Aorta (tissue), 5 donors: Measurements from ENCODE around the gene TMEM267. TPM values are rescaled to one million over a fixed set of nuclear protein-coding genes. Genes with fewer than 3 reads are reported as not detected.
"Not testable (repeated sequence)": the region's sequence is repeated elsewhere in the genome, so short reads cannot be mapped to it uniquely, and the experiment has no call there.

Experiments used
- ATAC-seq: fragments of 200-7000 bp; cut with Tn5 transposase; one replicate; pipeline ENCODE4 v1.9.1; 2022; ENCODE audit warnings: moderate library complexity; ENCODE audit not compliant: low FRiP score
- DNase-seq, 2 donors: peaks; one replicate each; pipeline ENCODE4 v3.0.0-alpha.2; 2020
- H3K27ac ChIP-seq, 2 donors: one replicate each; pipeline ENCODE4 v1.5.1; 2013; ENCODE audit warnings: low read length in 2 of 2, mild to moderate bottlenecking in 2 of 2, moderate library complexity in 2 of 2, control low read depth in 1 of 2, inconsistent platforms in 1 of 2, low read depth in 1 of 2
- H3K27me3 ChIP-seq, 2 donors: one replicate each; pipeline ENCODE4 v1.6.1; 2013; ENCODE audit warnings: control low read depth in 1 of 2, low read length in 1 of 2, mild to moderate bottlenecking in 1 of 2, moderate library complexity in 1 of 2; ENCODE audit not compliant: insufficient read depth in 2 of 2, control insufficient read depth in 1 of 2
- H3K36me3 ChIP-seq, 2 donors: one replicate each; pipeline ENCODE4 v1.6.1; 2013; ENCODE audit warnings: control low read depth in 1 of 2, low read length in 1 of 2, mild to moderate bottlenecking in 1 of 2; ENCODE audit not compliant: insufficient read depth in 2 of 2, control insufficient read depth in 1 of 2
- H3K4me1 ChIP-seq, 2 donors: one replicate each; pipeline ENCODE4 v1.6.1; 2013; ENCODE audit warnings: low read length in 2 of 2, control low read depth in 1 of 2, mild to moderate bottlenecking in 1 of 2, moderate library complexity in 1 of 2; ENCODE audit not compliant: insufficient read depth in 2 of 2, control insufficient read depth in 1 of 2
- H3K4me3 ChIP-seq, 2 donors: one replicate each; pipeline ENCODE4 v1.5.1; 2013; ENCODE audit warnings: low read length in 2 of 2, control low read depth in 1 of 2, mild to moderate bottlenecking in 1 of 2
- H3K9me3 ChIP-seq: one replicate; pipeline ENCODE4 v1.6.1; 2013; ENCODE audit warnings: mild to moderate bottlenecking, low read length; ENCODE audit not compliant: control insufficient read depth
- WGBS, 2 donors: extraction: QIAGEN DNeasy Blood & Tissue Kit; methylation state at CpG; one replicate each; pipeline ENCODE4 v1.1.7; 2013; 5-methylcytosine and 5-hydroxymethylcytosine counted together
- intact Hi-C, 2 donors: fragments of 100-400 bp; cut with DNase I; formaldehyde crosslinking; loops; one replicate each; pipeline versions ENCODE4 v1.14.2 to v1.15.0; 2022
- polyA plus RNA-seq, 2 donors: library from polyadenylated mRNA; stranded (reverse); fragments of 200-250 nt; gene quantifications; one replicate each; pipeline ENCODE4 v1.2.3, GENCODE V29; 2013
- total RNA-seq, 2 donors: library from RNA; stranded (reverse); fragmentation: NEBNext Ultra II Directional; extraction: Animal tissue kit (Norgen Biotek cat#: 25700); gene quantifications; one replicate each; pipeline ENCODE4 v1.2.1, GENCODE V29; 2021
- donor health status: healthy with polysubstance abuse.
- donor health status: Bipolar disorder and iron deficiency.
- donor health status: DM: no; HTN: no; CAD: no.
- donor health status: DM: no; HTN: no; CAD: no.
- donor health status: DM: yes; HTN: yes; CAD: no.

Gene TMEM267
- total and polyA plus RNA-seq, 4 donors, result 8.1 to 11.1 (median 9.0) TPM

GRCh38 chr5:43411495-43411894 is 72.2 kb downstream of the TMEM267 start:
- H3K36me3 ChIP-seq, result no peaks in the 10 kb centered on the region
- H3K27ac ChIP-seq, result no peak overlapping the region
- DNase-seq, result no peak
- 49 to 50% methylated on average over 3 of the region's 3 CpGs for WGBS, 2 donors
- H3K27me3 ChIP-seq, result no peaks in the 10 kb centered on the region
- no peak overlapping the region for H3K4me3 ChIP-seq
- no peaks in the 10 kb centered on the region for H3K9me3 ChIP-seq
- no peak for ATAC-seq
- H3K4me1 ChIP-seq, result no peaks in the 10 kb centered on the region
- intact Hi-C loops, result no loop called here

GRCh38 chr5:43410414-43410813 is 73.3 kb downstream of the TMEM267 start:
- intact Hi-C loops, result no loop called here
- WGBS, 2 donors, result 85 to 90% methylated on average over 7 of the region's 7 CpGs
- Histone ChIP-seq H3K27me3 (no peaks in the 10 kb centered on the region), H3K9me3 (no peaks in the 10 kb centered on the region), H3K4me3 (no peak overlapping the region), H3K36me3 (no peaks in the 10 kb centered on the region), H3K27ac (no peak overlapping the region), H3K4me1 (no peaks in the 10 kb centered on the region)
- no peak for DNase-seq
- no peak for ATAC-seq

GRCh38 chr5:43409809-43410271 is 73.8 kb downstream of the TMEM267 start:
- no peaks in the 10 kb centered on the region for H3K27me3 ChIP-seq
- intact Hi-C loops, result no loop called here
- DNase-seq, result no peak
- H3K4me3 ChIP-seq, result no peak overlapping the region
- no peak overlapping the region for H3K27ac ChIP-seq
- no peaks in the 10 kb centered on the region for H3K36me3 ChIP-seq
- no peak for ATAC-seq
- WGBS, 2 donors, result 55 to 64% methylated on average over 2 of the region's 2 CpGs
- no peaks in the 10 kb centered on the region for H3K4me1 ChIP-seq
- H3K9me3 ChIP-seq, result no peaks in the 10 kb centered on the region

- intact Hi-C loops, H3K4me3 ChIP-seq, DNase-seq, H3K4me1 ChIP-seq, H3K27me3 ChIP-seq, H3K36me3 ChIP-seq, H3K27ac ChIP-seq, ATAC-seq, H3K9me3 ChIP-seq: not testable (repeated sequence)
- 88 to 89% methylated on average over 16 of the region's 16 CpGs for WGBS, 2 donors
These were observed 81.1 kb downstream of the TMEM267 start for GRCh38 chr5:43402524-43403066.

- WGBS, 2 donors, result 63 to 79% methylated on average over 1 of the region's 1 CpG
- intact Hi-C loops, result no loop called here
- ATAC-seq (no peak), DNase-seq (no peak)
- Histone ChIP-seq H3K9me3 (peaks cover 2% of the 10 kb centered on the region), H3K36me3 (no peaks in the 10 kb centered on the region), H3K4me1 (no peaks in the 10 kb centered on the region), H3K27ac (no peak overlapping the region), H3K27me3 (no peaks in the 10 kb centered on the region), H3K4me3 (no peak overlapping the region)
These were observed 81.8 kb downstream of the TMEM267 start for GRCh38 chr5:43401827-43402226.

- WGBS, 2 donors, result 62 to 67% methylated on average over 3 of the region's 3 CpGs
- intact Hi-C loops, result no loop called here
- H3K36me3 ChIP-seq, result no peaks in the 10 kb centered on the region
- no peaks in the 10 kb centered on the region for H3K27me3 ChIP-seq
- no peak for ATAC-seq
- peaks cover 2% of the 10 kb centered on the region for H3K9me3 ChIP-seq
- no peak for DNase-seq
- H3K27ac ChIP-seq, result no peak overlapping the region
- H3K4me3 ChIP-seq, result no peak overlapping the region
- no peaks in the 10 kb centered on the region for H3K4me1 ChIP-seq
These were observed 83.6 kb downstream of the TMEM267 start for GRCh38 chr5:43400082-43400481.

- H3K36me3 ChIP-seq, result no peaks in the 10 kb centered on the region
- no peaks in the 10 kb centered on the region for H3K27me3 ChIP-seq
- ATAC-seq, result peak; percentile 86
- H3K9me3 ChIP-seq, result no peaks in the 10 kb centered on the region
- H3K27ac ChIP-seq, result no peak overlapping the region
- peak overlapping the region in 1 of 2 donors; percentile 5 for H3K4me3 ChIP-seq
- no peaks in the 10 kb centered on the region for H3K4me1 ChIP-seq
- DNase-seq, result peak; percentile 60 to 83
- intact Hi-C loops, result loop anchor here in 1 of 2 donors (5.0 kb wide), 1 partner anchor 85 kb away; the partner anchor contains the start of gene TMEM267
- WGBS, 2 donors, result 3 to 4% methylated on average over 53 of the region's 53 CpGs
These were observed 86.8 kb downstream of the TMEM267 start for GRCh38 chr5:43396762-43397304.

Other genes with a start within 250 kb of the TMEM267 start
- 10 to 100 TPM; 41.9 to 57.9 TPM for gene HMGCS1, start 170.5 kb downstream of the TMEM267 start, total RNA-seq
- gene HMGCS1, start 170.5 kb downstream of the TMEM267 start, polyA plus RNA-seq, result 10 to 100 TPM; 12.6 to 16.9 TPM
- gene CCL28, start 71.5 kb downstream of the TMEM267 start, total RNA-seq, result 1 to 10 TPM; 3.0 to 5.3 TPM
- gene CCL28, start 71.5 kb downstream of the TMEM267 start, polyA plus RNA-seq, result 1 to 10 TPM; 1.5 to 1.6 TPM
- 1 to 10 TPM; 2.0 to 2.3 TPM for gene C5orf34, start 31.3 kb upstream of the TMEM267 start, total RNA-seq
- gene C5orf34, start 31.3 kb upstream of the TMEM267 start, polyA plus RNA-seq, result under 1 TPM; 0.64 to 0.88 TPM
- 10 to 100 TPM; 63.5 to 65.8 TPM for gene PAIP1, start 73.2 kb upstream of the TMEM267 start, total RNA-seq
- gene PAIP1, start 73.2 kb upstream of the TMEM267 start, polyA plus RNA-seq, result 10 to 100 TPM; 58.6 to 62.8 TPM
- 10 to 100 TPM; 53.6 to 69.4 TPM for gene NNT, start 119.3 kb upstream of the TMEM267 start, total RNA-seq
- 10 to 100 TPM; 13.9 to 20.4 TPM for gene NNT, start 119.3 kb upstream of the TMEM267 start, polyA plus RNA-seq